ENCODE results near the gene C16orf92.

C16orf92 gene

DNA sequence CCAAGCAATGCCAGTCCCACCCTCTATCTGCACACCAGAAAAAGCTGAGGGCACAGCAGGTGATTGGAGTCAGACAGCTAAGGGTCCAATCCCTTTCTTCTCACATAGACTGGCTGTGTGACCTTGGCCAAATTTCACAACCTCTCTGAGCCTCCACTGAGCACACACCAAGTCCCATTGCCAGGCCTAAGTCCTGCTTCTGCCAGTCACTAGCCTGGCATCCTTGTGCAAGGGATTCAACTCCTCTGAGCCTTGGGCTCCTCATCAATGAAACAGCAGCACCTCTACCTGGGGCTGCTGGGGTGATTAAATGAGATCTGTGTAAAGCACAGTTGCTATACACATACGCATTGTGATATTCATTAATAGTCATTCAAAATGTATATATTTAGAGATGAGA lies 23.6 kb downstream of the C16orf92 start:
- Mint-ChIP-seq H3K9me3 (ENCODE audit: low read depth) (no peaks in the 10 kb centered on the region), H3K4me1 (ENCODE audit: low read depth) (peaks cover 2% of the 10 kb centered on the region), H3K4me3 (no peak overlapping the region), H3K27me3 (no peaks in the 10 kb centered on the region), H3K36me3 (no peaks in the 10 kb centered on the region), H3K27ac (no peak overlapping the region)

DNA sequence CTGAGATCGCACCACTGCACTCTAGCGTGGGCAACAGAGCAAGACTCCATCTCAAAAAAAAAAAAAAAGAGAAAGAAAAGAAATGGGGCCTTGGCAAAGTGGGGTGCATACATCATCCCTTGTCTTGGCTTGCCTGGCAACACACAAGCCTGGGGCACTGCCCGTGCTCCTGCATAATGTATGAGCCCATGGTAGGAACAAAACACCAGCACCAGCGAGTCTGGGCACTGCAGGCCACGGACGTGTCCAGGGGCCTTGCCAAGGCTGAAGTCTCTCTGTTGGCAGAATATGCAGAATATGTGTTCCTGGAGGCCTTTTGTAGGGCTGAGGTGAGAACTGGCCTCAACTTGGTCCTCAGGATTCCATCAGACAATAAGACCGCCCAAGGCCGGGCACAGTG lies 26.9 kb downstream of the C16orf92 start:
- Mint-ChIP-seq H3K4me1 (ENCODE audit: low read depth) (peaks cover 12% of the 10 kb centered on the region), H3K4me3 (no peak overlapping the region), H3K27me3 (no peaks in the 10 kb centered on the region), H3K27ac (no peak overlapping the region), H3K36me3 (no peaks in the 10 kb centered on the region), H3K9me3 (ENCODE audit: low read depth) (no peaks in the 10 kb centered on the region)

DNA sequence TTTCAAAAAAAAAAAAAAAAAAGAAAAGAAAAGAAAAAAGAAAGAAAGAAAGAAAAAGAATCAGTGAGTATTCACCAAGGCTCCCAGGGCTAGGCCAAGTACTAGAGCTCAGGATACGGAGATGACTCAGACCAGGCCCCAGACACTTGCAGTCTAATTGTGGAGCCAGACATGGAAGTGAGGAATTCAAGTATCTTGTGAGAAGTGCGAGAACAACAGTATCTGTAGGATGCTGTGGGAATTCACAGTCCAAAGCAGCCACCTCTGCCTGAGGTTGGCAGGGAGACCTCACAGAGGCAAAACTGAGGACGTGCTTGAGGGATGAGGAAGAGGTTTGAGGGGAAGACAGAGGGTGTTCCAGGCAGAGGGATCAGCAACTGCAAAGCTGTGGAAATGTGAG lies 28.5 kb downstream of the C16orf92 start:
- peak overlapping the region; percentile 80 for H3K4me3 Mint-ChIP-seq
- no peaks in the 10 kb centered on the region for H3K27me3 Mint-ChIP-seq
- H3K36me3 Mint-ChIP-seq, result no peaks in the 10 kb centered on the region
- no peaks in the 10 kb centered on the region for H3K9me3 Mint-ChIP-seq (ENCODE audit: low read depth)
- H3K27ac Mint-ChIP-seq, result peak overlapping the region; percentile 61
- peaks cover 17% of the 10 kb centered on the region for H3K4me1 Mint-ChIP-seq (ENCODE audit: low read depth)

DNA sequence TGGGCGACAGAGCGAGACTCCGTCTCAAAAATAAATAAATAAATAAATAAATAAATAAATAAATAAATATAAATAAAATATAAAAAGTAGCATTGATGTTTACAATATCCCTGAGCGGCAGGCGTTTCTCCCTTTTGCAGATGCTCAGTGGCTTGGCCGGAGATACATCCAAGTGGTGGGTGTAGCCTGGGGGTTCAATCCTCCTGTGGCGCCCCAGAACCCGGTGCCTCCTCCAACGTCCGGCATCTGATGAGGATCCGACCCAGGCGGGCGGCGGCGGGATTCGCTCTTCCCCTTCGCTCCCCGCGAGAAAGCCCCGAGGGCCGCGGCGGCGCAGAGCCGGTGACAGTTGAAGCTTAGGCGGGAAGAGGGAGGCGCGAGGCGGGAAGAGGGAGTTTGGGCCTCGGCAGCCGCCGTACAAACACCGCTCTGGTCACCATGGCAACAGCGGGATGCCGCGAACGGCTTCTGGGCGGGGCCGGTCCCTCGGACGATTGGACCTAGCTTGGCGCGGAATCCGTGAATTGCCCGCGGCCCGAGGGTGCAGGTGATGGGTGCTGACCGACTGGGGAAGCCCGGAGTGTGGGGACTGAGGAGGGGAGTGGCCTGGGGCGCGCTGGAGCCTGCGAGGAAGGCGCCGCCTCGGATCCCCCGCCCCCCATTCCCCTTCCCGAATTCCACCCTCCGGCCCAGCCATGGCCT lies 29.8 kb downstream of the C16orf92 start:
- no peaks in the 10 kb centered on the region for H3K36me3 Mint-ChIP-seq
- peak overlapping the region; percentile 92 for H3K4me3 Mint-ChIP-seq

DNA sequence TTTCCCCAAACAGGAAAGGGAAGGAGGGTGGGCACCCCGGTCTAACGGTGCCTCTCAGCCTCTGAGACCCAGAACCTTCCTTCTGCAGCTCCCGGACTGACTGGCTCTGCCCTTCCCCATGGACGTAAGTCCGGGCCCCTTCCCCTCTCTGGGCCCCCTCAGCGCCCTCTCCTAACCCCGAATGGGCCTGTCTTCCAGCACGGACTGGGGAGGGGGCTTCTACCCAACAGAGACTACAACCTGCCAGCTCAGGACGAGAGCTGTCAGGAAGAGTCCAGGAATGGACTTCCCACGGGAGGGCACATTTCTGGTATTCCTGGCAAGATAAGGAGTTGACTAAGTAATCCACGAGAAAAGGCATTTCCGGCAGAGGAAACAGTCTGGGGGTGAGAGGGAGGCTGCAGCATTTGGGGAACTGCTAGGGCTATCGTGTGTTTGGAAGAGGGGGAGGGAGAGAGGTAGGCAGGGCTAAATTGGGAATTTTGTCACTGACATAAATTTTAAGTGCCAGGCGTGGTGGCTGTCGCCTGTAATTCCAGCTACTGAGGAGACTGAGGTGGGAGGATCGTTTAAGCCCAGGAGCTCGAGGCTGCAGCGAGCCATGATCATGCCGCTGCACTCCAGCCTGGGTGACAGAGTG lies 30.5 kb downstream of the C16orf92 start:
- H3K4me1 Mint-ChIP-seq (ENCODE audit: low read depth), result peaks cover 17% of the 10 kb centered on the region
- no peaks in the 10 kb centered on the region for H3K9me3 Mint-ChIP-seq (ENCODE audit: low read depth)
- H3K27me3 Mint-ChIP-seq, result no peaks in the 10 kb centered on the region
- no peaks in the 10 kb centered on the region for H3K36me3 Mint-ChIP-seq
- peak overlapping the region; percentile 16 for H3K27ac Mint-ChIP-seq
- peak overlapping the region; percentile 82 for H3K4me3 Mint-ChIP-seq

More for the DNA sequence above, 29.8 kb downstream of the C16orf92 start:
- Mint-ChIP-seq H3K27me3 (no peaks in the 10 kb centered on the region), H3K4me1 (ENCODE audit: low read depth) (peaks cover 17% of the 10 kb centered on the region), H3K27ac (peak overlapping the region; percentile 66), H3K9me3 (ENCODE audit: low read depth) (no peaks in the 10 kb centered on the region)

DNA sequence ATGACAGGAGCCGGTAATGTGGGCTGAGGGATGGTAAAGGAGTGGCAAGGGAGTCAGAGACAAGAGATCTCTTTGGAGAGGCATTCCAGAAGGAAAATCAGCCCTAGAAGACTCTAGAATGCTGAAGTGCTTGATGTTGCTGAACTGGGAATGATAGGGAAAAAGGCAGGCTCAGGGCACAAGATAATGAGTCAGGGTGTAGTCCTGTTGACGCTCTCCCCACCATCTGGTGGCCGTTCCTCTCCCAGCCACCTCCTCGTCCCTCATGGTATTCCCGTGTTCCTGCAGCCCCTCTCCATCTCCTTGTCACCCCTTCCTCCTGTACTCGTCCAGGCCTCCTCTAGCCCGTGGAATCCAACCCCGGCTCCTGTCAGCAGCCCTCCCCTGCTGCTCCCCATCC lies 31.5 kb downstream of the C16orf92 start:
- Mint-ChIP-seq H3K27me3 (no peaks in the 10 kb centered on the region), H3K27ac (no peak overlapping the region), H3K9me3 (ENCODE audit: low read depth) (no peaks in the 10 kb centered on the region)

DNA sequence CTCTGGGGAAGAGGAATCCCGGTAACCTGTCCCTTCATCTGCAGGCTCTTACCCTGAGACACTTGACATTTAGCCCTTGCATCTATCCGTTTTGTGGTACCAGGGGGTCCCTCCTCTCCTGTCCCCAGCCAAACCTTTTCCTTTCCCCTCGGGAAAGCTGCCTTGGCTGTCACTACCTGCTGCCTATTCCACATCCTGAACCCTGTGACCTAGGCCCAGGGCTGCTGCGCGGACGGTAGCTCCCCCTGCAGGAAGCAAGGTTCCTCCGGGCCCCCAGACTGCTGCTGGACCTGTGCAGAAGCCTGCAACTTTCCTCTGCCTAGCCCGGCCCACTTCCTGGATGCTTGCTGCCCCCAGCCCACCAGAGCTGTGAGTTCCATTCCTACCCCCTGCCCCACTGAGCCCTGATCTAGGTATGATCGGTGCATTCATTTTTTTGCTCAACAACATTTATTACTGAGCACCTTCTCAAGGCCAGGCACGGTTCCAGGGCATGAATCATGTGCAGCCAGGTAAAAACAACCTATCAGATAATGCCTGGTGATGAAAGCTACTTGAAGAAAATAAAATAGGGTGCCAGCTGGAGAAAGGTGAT lies 32.1 kb downstream of the C16orf92 start:
- Mint-ChIP-seq H3K4me1 (ENCODE audit: low read depth) (peaks cover 17% of the 10 kb centered on the region), H3K4me3 (peak overlapping the region; percentile 68), H3K27ac (no peak overlapping the region), H3K27me3 (no peaks in the 10 kb centered on the region), H3K9me3 (ENCODE audit: low read depth) (no peaks in the 10 kb centered on the region), H3K36me3 (no peaks in the 10 kb centered on the region)

More for the DNA sequence above, 31.5 kb downstream of the C16orf92 start:
- Mint-ChIP-seq H3K36me3 (no peaks in the 10 kb centered on the region), H3K4me3 (peak overlapping the region; percentile 68), H3K4me1 (ENCODE audit: low read depth) (peaks cover 17% of the 10 kb centered on the region)

DNA sequence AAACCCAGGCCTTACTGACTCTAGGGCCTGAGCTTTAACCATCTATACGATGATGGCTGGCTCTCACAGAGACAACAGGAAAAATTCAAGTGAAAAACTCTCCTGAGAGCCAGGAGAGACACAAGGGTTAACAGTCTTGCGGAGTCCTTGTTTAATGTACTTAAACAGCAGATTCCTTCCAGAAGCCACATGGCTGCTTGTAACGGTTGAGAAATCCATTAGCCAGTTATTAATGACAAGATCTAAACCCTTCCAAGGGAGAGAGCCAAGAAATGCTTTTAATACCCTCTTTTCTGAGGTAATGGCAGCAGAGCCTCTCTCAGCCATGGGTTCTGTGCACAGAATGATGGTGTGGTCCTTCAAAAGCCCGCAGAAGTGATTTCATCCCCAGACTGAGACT lies 37.3 kb downstream of the C16orf92 start:
- no peaks in the 10 kb centered on the region for H3K36me3 Mint-ChIP-seq
- peaks cover 7% of the 10 kb centered on the region for H3K4me1 Mint-ChIP-seq (ENCODE audit: low read depth)
- no peak overlapping the region for H3K4me3 Mint-ChIP-seq
- no peak overlapping the region for H3K27ac Mint-ChIP-seq
- H3K9me3 Mint-ChIP-seq (ENCODE audit: low read depth), result no peaks in the 10 kb centered on the region
- H3K27me3 Mint-ChIP-seq, result no peaks in the 10 kb centered on the region

DNA sequence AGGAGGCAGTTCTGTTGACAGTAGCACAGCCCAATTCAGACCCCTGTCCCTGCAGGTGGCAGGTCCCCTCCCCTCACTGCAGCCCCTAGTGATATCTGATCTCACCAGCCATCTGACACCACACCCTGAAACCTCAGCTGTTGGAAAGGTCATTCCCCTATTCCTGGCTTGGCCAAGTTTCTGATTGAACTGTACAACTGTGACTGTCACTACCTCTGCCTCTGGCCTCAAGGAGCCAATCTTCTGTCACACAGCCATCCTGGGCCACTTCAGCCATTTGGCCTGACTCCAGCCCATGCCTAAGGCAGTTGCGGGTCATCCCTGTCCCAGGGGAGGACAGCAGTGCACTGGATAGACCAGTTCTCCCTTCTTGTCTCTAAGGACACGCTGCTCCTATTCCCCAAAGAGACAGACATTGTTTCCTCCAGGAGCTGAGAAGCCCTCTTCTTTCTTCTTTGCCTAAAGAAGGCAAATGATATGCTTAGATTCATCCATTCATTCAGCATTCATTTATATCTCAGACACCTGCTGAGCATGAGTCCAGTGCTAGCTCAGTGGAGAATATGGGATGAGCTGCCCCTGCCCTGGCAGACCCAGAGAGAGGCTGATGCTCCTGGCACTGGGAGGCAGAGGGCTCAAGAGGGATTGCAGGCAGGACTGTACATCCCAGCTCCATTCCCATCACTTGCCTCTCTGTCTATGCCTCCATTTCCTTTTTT lies 38.0 kb downstream of the C16orf92 start:
- Mint-ChIP-seq H3K4me1 (ENCODE audit: low read depth) (peaks cover 6% of the 10 kb centered on the region), H3K27ac (no peak overlapping the region), H3K9me3 (ENCODE audit: low read depth) (no peaks in the 10 kb centered on the region), H3K27me3 (no peaks in the 10 kb centered on the region), H3K36me3 (no peaks in the 10 kb centered on the region), H3K4me3 (no peak overlapping the region)

GRCh38 chr16:30063278-30063892 lies 40.4 kb downstream of the C16orf92 start:
- Mint-ChIP-seq H3K4me1 (ENCODE audit: low read depth) (peaks cover 20% of the 10 kb centered on the region), H3K36me3 (no peaks in the 10 kb centered on the region), H3K9me3 (ENCODE audit: low read depth) (no peaks in the 10 kb centered on the region), H3K27me3 (no peaks in the 10 kb centered on the region), H3K4me3 (peak overlapping the region; percentile 100), H3K27ac (peak overlapping the region; percentile 100)

DNA sequence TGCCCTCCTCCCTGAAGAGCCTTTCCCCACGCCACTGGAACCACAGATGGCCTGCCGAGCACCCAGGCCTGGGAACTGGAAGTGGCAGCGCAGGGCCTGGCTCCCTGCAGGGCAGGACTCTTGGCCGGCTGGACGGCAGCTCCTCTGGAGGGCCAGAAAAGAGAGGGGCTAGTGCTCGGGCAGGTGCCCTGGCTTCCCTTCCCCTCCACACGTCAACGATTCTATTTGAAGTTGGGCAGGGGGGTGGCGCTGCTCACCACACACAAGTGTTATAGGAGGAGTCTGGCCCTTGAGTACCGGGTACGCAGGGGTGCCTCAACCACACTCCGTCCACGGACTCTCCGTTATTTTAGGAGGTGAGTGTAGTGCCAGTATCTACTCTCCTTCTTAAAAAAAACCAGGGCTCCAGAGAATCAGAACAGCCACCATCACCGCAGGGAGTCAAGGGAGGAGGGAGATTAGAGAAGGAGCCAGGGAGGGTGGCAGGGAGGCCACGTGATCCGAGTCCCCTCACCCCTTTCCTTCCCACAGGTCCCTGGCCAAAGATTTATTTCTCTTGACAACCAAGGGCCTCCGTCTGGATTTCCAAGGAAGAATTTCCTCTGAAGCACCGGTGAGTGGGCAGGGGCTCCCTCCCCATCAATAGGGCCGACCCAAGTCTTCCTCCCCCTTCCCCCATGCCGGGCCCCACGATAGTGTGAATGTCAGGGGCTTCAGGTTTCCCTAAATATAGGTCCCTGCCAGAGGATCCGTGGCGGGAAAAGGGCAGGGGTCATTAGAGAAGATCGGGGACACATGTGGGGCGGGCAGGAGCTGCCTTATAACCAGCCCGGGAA lies 41.1 kb downstream of the C16orf92 start:
- no peaks in the 10 kb centered on the region for H3K36me3 Mint-ChIP-seq
- H3K27me3 Mint-ChIP-seq, result no peaks in the 10 kb centered on the region
- H3K4me3 Mint-ChIP-seq, result peak overlapping the region; percentile 100
- H3K9me3 Mint-ChIP-seq (ENCODE audit: low read depth), result no peaks in the 10 kb centered on the region
- peaks cover 26% of the 10 kb centered on the region for H3K4me1 Mint-ChIP-seq (ENCODE audit: low read depth)
- peak overlapping the region; percentile 100 for H3K27ac Mint-ChIP-seq

DNA sequence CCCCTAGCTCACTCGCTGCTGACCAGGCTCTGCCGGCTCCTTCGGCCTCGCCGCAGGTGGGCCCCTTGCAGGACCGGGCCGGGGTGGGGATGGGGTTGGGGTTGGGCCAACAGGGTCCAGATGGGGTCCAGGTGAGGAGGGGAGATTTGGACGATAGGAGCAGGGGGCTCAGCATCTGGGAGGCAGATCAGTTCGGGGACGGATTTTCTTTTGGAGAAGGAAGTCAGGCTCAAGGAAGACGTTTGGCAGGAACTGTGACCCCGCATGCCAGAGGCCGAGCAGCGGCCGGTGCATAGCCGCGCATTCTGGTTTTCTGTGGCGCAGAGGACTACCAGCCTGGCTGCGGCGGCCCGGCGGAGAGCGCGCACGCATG lies 41.7 kb downstream of the C16orf92 start:
- no peaks in the 10 kb centered on the region for H3K27me3 Mint-ChIP-seq
- H3K27ac Mint-ChIP-seq, result peak overlapping the region; percentile 100
- no peaks in the 10 kb centered on the region for H3K36me3 Mint-ChIP-seq
- H3K4me1 Mint-ChIP-seq (ENCODE audit: low read depth), result peaks cover 31% of the 10 kb centered on the region
- H3K9me3 Mint-ChIP-seq (ENCODE audit: low read depth), result no peaks in the 10 kb centered on the region
- H3K4me3 Mint-ChIP-seq, result peak overlapping the region; percentile 100

- H3K9me3 Mint-ChIP-seq (ENCODE audit: low read depth), result no peaks in the 10 kb centered on the region
- H3K4me3 Mint-ChIP-seq, result peak within 1 kb of the TSS; percentile 100
- H3K36me3 Mint-ChIP-seq, result no peaks in the 10 kb centered on the region
- H3K27me3 Mint-ChIP-seq, result no peaks in the 10 kb centered on the region
- peak within 1 kb of the TSS; percentile 97 for H3K27ac Mint-ChIP-seq
- peaks cover 34% of the 10 kb centered on the region for H3K4me1 Mint-ChIP-seq (ENCODE audit: low read depth)
These were observed 42.3 kb downstream of the C16orf92 start, which contains the start of gene ALDOA for GRCh38 chr16:30065102-30065942. Gene ALDOA, plus strand, starts transcription at chr16:30065760. Its CDS starts 1,138 bp downstream, at chr16:30066898.
